ENCODE results near the gene GGA1.

DNA sequence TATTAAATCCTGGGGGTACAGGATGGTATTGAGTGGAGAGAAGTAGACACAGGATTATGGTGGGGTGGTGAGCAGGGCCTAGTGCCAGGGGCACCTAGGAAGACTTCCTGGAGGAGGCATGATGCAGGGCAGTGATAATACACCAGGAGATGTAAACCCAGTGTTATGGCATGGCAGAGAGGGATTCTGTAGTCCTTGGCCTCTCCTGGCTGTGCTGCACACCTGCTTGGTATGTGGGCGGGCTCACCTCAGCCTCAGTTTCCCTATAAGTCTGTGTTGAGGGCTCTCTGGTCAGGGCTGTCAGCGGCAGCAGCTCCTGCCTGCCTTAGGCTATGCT is 52.0 kb downstream of the GGA1 start:
- TF ChIP-seq, protein P1, sequence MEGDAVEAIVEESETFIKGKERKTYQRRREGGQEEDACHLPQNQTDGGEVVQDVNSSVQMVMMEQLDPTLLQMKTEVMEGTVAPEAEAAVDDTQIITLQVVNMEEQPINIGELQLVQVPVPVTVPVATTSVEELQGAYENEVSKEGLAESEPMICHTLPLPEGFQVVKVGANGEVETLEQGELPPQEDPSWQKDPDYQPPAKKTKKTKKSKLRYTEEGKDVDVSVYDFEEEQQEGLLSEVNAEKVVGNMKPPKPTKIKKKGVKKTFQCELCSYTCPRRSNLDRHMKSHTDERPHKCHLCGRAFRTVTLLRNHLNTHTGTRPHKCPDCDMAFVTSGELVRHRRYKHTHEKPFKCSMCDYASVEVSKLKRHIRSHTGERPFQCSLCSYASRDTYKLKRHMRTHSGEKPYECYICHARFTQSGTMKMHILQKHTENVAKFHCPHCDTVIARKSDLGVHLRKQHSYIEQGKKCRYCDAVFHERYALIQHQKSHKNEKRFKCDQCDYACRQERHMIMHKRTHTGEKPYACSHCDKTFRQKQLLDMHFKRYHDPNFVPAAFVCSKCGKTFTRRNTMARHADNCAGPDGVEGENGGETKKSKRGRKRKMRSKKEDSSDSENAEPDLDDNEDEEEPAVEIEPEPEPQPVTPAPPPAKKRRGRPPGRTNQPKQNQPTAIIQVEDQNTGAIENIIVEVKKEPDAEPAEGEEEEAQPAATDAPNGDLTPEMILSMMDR (IDR thresholded peaks at IDR 0.05), result no peak
- TF ChIP-seq POLR2AphosphoS5 (IDR thresholded peaks at IDR 0.05), result no peak
- TF ChIP-seq POLR2A (IDR thresholded peaks at IDR 0.05), result no peak

Data from breast epithelium (tissue), 3 donors.